Activated T-cell treated with anti-CD3 and anti-CD28 coated beads, Interleukin-2, amount 50 U/mL, for 72 hours (primary cell): ENCODE data around the gene BNIP5. TPM values are rescaled to one million over a fixed set of nuclear protein-coding genes. Genes with fewer than 3 reads are reported as not detected.
"Not testable (repeated sequence)": the region's sequence is repeated elsewhere in the genome, so short reads cannot be mapped to it uniquely, and the experiment has no call there.

Source experiments
- ATAC-seq, 2 donors: fragments of 150-1000 bp; cut with Tn5 transposase; replicated peaks in 1 of 2; 2 replicates each; pipeline ENCODE4 v1.10.0; 2021; ENCODE audit warnings: moderate library complexity in 2 of 2, mild to moderate bottlenecking in 1 of 2
- DNase-seq, 2 donors: peaks; one replicate each; pipeline ENCODE4 v3.0.0; 2021 to 2022; ENCODE audit warnings: mixed read lengths in 1 of 2
- H3K27ac Mint-ChIP-seq: one replicate; pipeline ENCODE4 v1.8.0; 2022; ENCODE audit warnings: mild to moderate bottlenecking, moderate library complexity, mixed read lengths
- H3K27me3 Mint-ChIP-seq: one replicate; pipeline ENCODE4 v1.8.0; 2022; ENCODE audit warnings: low read depth, mixed read lengths
- H3K36me3 Mint-ChIP-seq, 2 donors: one replicate each; pipeline ENCODE4 v1.8.0; 2022; ENCODE audit warnings: mixed read lengths in 2 of 2, mild to moderate bottlenecking in 1 of 2; ENCODE audit not compliant: insufficient read depth in 2 of 2
- H3K4me1 Mint-ChIP-seq: one replicate; pipeline ENCODE4 v1.8.0; 2022; ENCODE audit warnings: low read depth, mixed read lengths
- H3K4me3 Mint-ChIP-seq, 2 donors: one replicate each; pipeline ENCODE4 v1.8.0; 2022; ENCODE audit warnings: mild to moderate bottlenecking in 2 of 2, mixed read lengths in 2 of 2, moderate library complexity in 2 of 2
- H3K9me3 Mint-ChIP-seq, 2 donors: one replicate each; pipeline ENCODE4 v1.8.0; 2022; ENCODE audit warnings: mixed read lengths in 2 of 2
- total RNA-seq, 2 donors: library from RNA; stranded (reverse); gene quantifications; one replicate each; pipeline ENCODE4 v1.2.3, GENCODE V29; 2022

The BNIP5 gene
- total RNA-seq, 2 donors from 2014 or later = not detected

DNA sequence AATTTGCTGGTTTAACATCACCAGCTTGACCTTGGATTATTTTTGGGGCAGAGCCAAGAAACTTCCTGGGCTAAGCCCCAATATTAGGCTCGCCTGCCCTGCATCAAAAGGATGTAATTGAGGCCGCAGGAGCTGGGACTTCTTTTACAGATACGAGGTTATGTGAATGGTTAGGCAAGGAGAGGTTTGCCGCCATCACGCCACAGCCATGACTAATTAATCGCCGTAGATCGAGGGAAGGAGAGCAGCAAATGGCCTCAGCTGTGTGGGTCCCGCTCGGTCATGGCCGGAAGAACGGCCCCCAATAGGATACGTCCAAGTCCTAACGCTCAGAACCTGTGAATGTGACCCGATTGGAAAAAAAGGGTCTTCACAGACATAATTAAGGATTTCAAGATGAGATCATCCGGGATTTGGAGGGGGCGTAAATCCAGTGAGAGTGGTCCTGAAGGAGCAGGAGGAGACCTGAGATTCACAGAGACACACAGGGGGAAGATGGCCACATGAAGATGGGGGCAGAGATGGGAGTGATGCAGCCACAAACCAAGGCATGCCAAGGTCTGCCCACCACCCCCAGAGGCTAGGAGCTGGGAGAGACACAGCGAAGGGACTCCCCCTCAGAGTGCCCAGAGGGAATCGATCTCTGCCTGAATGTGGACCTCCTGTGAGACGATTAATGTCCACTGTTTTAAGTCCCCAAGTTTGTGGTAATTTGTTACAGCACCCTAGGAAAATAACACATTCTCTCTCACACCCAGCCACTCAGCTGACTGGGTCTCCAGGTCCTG, 10.0 kb upstream of the BNIP5 start:
- no peak overlapping the region for H3K4me3 Mint-ChIP-seq
- no peak for ATAC-seq

DNA sequence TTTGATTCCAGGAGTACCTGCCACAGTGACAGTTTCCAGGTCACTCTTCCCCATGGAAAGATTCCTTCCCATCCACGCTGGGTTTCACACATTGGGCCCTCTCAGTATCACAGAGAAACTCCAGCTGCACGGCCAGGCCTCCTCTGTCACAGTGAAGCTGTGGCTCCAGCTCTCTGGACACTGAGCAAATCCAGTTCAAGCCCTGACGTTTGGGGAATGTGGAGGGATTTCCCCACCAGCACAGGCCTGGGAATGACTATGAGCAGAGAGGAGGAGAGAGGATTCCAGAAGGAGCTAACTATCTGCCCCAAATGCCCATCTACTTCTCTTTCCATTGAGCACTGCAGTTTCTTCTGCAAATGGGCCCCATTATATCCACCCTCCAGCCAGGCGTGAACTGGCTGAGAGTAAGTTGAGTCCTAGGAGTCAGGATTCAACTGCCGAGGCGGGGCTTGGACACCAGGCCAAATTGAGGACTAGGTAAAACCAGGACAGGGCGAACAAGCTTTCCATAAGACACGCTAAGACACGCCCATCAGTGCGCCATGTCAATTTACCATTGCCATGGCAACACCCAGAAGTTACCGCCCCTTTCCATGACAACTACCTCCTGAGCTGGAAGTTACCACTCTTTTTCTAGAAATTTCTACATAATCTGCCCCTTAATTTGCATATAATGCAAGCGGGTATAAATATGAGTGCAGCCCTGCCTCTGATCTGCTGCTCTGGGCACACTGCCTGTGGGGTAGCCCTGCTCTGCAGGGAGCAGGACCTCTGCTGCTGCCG, 9.2 kb upstream of the BNIP5 start:
- peaks cover 2% of the 10 kb centered on the region for H3K27me3 Mint-ChIP-seq
- DNase-seq = no peak
- no peak overlapping the region for H3K4me3 Mint-ChIP-seq
- no peaks in the 10 kb centered on the region for H3K9me3 Mint-ChIP-seq
- peaks cover 2% of the 10 kb centered on the region for H3K4me1 Mint-ChIP-seq
- ATAC-seq = no peak
- H3K27ac Mint-ChIP-seq = no peak overlapping the region
- H3K36me3 Mint-ChIP-seq = no peaks in the 10 kb centered on the region

More for the DNA sequence above, 10.0 kb upstream of the BNIP5 start:
- Mint-ChIP-seq H3K27ac (no peak overlapping the region), H3K27me3 (no peaks in the 10 kb centered on the region), H3K36me3 (no peaks in the 10 kb centered on the region), H3K4me1 (no peaks in the 10 kb centered on the region), H3K9me3 (no peaks in the 10 kb centered on the region)
- DNase-seq = no peak

DNA sequence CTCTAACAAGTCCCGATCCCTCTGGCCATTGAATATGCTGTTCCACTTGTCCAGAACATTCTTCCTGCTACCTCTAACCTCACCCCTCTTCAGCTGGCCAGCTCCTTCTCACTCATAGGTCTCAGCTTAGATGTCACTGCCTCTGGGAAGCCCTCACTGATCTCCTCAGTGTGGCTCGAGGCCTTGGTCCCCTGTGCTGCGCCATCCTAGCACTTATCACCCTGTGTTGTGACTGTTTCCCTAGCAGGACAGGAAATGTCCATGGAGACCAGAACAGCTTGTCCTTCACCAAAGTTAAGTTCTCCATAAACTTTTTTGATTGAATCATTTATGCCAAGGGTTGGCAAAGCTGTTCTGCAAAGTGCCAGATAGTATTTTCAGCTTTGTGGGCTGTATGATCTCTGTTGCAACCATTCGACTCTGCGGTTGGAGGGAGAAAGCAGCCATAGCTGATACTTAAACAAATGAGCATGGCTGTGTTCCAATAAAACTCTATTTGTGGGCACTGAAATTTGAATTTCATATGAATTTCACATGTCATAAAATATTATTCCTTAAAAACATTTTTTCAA, 6.5 kb upstream of the BNIP5 start:
- Mint-ChIP-seq H3K4me3 (no peak overlapping the region), H3K9me3 (no peaks in the 10 kb centered on the region), H3K27ac (no peak overlapping the region), H3K4me1 (peaks cover 10% of the 10 kb centered on the region), H3K27me3 (peaks cover 14% of the 10 kb centered on the region), H3K36me3 (no peaks in the 10 kb centered on the region)
- no peak for DNase-seq
- no peak for ATAC-seq

DNA sequence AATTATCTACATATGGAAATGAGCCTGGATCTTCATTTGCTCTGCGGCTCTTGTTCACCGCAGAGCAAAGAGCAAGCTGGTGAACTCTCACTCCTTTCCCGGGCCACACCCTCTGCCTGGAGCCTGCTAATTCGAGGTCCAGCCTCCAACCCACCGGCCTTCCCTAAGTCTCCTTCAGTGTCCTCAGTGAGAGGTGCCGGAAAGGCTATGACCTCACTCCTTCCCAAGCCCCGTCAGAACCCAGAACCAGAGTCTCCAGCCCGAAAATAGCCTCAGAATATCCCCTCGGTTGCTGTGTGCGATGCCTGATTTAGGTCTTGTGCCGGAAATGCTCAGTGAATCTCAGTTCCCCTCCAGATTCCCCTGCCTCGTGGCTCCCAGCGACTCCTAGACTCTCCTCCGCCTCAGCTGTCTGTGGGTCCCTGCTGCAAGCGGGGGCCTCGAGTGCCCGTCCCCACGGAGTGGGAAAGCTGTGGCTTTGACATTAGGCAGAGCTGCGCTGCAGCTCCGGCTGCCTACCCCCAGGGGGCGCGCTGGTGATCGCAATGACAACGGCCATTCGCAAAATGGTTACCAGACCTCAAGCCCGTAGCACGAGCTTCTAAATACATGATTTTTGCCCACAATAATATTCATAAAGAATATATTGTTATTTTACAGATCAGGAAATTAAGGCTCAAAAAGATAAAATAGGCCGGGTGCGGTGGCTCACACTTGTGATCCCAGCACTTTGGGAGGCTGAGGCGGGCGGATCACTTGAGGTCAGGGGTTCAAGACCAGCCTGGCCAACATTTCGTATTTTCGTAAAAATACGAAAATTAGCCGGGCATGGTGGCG, 4.1 kb upstream of the BNIP5 start:
- H3K36me3 Mint-ChIP-seq = no peaks in the 10 kb centered on the region
- peak; percentile 77 to 87 for ATAC-seq
- no peaks in the 10 kb centered on the region for H3K9me3 Mint-ChIP-seq
- peaks cover 15% of the 10 kb centered on the region for H3K27me3 Mint-ChIP-seq
- H3K4me1 Mint-ChIP-seq = peaks cover 21% of the 10 kb centered on the region
- DNase-seq = peak; percentile 67 to 75
- H3K4me3 Mint-ChIP-seq = peak overlapping the region; percentile 10 to 75
- no peak overlapping the region for H3K27ac Mint-ChIP-seq

DNA sequence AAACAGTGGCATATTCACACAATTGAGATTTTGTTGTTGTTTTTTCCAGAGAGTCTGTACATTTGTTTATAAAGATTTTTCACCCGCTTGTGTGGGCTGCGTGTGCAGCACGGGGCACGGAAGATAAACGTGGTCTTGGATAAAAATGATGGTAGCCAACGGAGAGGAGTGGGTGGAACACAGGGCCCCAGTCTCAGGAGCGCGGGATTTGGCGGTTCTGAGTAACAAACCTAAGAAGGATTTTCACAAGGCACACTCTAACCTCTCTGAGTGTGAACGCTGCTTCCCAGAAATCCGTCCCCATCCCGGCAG, 3.6 kb upstream of the BNIP5 start:
- H3K4me3 Mint-ChIP-seq = no peak overlapping the region

DNA sequence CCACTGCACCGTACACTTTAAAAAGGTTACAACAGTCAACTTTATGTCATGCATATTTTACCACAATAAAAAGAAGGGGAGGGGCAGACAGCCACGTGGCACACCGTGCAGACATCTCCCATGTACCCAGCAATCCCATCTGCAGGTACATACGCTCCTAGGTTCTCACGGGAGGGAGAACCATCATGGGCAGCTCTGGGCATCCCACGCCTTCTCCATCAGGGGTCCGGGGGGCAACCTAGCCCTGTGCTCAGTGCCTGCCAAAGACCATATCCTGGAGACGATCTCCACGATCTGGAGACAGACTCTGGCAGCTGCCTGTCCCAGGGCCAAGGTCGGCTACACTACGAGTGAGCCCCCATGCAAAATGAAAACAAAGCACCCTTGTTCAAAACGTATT, 2.5 kb upstream of the BNIP5 start:
- Mint-ChIP-seq H3K27ac (no peak overlapping the region), H3K27me3 (peaks cover 31% of the 10 kb centered on the region), H3K4me3 (no peak overlapping the region), H3K4me1 (peaks cover 30% of the 10 kb centered on the region), H3K36me3 (no peaks in the 10 kb centered on the region), H3K9me3 (no peaks in the 10 kb centered on the region)
- no peak for ATAC-seq
- DNase-seq = no peak

More for the DNA sequence above, 3.6 kb upstream of the BNIP5 start:
- H3K27ac Mint-ChIP-seq = no peak overlapping the region
- no peaks in the 10 kb centered on the region for H3K36me3 Mint-ChIP-seq
- no peaks in the 10 kb centered on the region for H3K9me3 Mint-ChIP-seq
- peaks cover 27% of the 10 kb centered on the region for H3K4me1 Mint-ChIP-seq
- H3K27me3 Mint-ChIP-seq = peaks cover 20% of the 10 kb centered on the region
- ATAC-seq (no peak), DNase-seq (no peak)

DNA sequence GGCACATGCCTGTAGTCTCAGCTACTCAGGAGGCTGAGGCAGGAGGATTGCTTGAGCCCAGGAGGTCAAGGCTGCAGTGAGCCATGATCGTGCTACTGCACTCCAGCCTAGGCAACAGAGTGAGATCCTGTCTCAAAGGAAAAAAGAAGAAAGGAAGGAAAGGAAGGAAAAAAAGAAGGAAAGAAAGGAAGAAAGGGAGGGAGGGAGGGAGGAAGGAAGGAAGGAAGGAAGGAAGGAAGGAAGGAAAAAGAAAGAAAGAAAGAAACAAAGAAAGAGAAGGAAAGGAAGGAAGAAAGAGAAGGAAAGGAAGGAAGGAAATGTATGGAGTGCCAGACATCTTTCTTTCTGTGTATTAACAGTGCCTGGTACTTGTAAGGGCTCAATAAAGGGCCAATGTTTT, 1.5 kb upstream of the BNIP5 start:
- H3K36me3 Mint-ChIP-seq, H3K4me3 Mint-ChIP-seq, DNase-seq, H3K27ac Mint-ChIP-seq, ATAC-seq, H3K9me3 Mint-ChIP-seq: not testable (repeated sequence)
- Mint-ChIP-seq H3K27me3 (peaks cover 39% of the 10 kb centered on the region), H3K4me1 (peaks cover 30% of the 10 kb centered on the region)

DNA sequence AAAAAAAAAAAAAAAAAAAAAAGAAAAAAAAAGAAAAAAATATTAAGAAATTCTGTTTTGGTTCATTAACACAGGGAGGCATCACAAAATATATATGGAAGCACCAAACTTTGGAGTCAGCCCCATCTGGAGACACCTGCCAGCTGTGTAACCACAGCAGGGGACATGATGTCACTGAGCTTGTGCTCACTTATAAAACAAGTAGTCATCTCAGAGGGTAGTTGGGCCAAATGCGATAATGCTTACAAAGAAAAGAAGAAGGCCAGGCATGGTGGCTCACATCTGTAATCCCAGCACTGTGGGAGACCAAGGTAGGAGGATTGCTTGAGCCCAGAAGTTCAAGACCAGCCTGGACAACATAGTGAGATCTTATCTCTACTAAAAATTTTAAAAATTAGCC, 1.1 kb upstream of the BNIP5 start:
- ATAC-seq (no peak), DNase-seq (no peak)
- Mint-ChIP-seq H3K27me3 (peaks cover 43% of the 10 kb centered on the region), H3K9me3 (no peaks in the 10 kb centered on the region), H3K36me3 (no peaks in the 10 kb centered on the region), H3K4me1 (peaks cover 30% of the 10 kb centered on the region), H3K27ac (no peak overlapping the region), H3K4me3 (no peak overlapping the region)

DNA sequence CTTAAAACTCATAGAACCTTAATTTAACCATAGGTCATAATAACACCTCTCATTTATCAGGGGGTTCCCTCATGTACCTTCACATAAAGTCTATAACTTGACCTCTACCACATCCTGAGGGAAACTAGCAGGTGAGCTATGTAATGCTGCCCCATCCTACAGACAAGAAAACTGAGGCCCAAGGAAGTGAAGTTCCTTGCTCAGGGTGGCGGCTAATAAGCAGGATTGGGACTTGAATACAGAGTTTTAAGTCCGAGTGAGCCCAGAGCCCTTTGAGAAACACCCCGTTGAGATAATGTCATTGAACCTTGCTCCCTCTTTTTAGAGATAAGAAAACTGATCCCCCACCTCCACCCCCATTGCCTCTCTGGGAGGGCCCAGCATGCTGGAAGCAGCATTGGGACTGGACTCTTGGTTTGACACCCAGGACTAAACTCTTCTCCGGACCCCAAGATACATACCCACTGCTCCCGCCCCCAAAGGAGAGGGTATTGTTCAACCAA, 429 bp downstream of the BNIP5 start:
- Mint-ChIP-seq H3K9me3 (no peaks in the 10 kb centered on the region), H3K4me3 (no peak overlapping the region), H3K27ac (no peak overlapping the region), H3K27me3 (peaks cover 52% of the 10 kb centered on the region), H3K36me3 (no peaks in the 10 kb centered on the region), H3K4me1 (peaks cover 34% of the 10 kb centered on the region)
- ATAC-seq = no peak
- DNase-seq = no peak

DNA sequence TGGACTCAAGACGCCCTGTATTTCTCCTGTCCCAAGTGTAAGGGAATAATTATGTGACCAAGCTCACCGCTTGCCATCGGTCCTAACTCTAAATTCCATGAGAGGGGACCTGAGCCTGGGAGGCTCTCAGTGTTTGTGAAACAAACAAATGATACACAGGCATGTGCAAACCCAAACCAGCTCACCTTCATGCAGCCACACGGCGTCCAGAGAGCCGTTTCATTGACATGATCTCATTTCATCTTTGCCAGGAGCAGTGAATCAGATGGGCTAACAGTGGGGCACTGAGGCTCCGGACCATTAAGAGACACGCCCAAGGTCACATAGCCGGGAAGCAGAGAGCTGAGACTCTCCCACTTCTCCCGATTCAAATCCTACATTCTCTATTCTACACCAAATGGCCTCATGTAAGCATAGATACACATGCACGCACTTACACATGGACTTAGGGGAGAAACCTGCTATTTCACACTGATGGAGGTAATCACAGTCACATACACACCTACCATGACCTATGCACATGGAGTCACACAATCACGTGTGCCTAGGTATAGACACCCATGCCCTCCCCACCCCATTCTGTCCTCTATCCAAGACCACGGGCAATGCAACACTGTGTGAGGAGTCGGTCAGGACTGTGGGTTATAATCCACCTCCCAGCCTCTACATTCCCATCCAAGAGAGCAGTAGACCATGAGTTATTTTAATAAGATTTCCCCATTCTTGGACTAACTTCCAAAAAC, 1.1 kb downstream of the BNIP5 start:
- Mint-ChIP-seq H3K27me3 (peaks cover 48% of the 10 kb centered on the region), H3K36me3 (no peaks in the 10 kb centered on the region), H3K27ac (no peak overlapping the region), H3K9me3 (no peaks in the 10 kb centered on the region), H3K4me3 (no peak overlapping the region), H3K4me1 (peaks cover 29% of the 10 kb centered on the region)
- DNase-seq = no peak
- ATAC-seq = no peak

DNA sequence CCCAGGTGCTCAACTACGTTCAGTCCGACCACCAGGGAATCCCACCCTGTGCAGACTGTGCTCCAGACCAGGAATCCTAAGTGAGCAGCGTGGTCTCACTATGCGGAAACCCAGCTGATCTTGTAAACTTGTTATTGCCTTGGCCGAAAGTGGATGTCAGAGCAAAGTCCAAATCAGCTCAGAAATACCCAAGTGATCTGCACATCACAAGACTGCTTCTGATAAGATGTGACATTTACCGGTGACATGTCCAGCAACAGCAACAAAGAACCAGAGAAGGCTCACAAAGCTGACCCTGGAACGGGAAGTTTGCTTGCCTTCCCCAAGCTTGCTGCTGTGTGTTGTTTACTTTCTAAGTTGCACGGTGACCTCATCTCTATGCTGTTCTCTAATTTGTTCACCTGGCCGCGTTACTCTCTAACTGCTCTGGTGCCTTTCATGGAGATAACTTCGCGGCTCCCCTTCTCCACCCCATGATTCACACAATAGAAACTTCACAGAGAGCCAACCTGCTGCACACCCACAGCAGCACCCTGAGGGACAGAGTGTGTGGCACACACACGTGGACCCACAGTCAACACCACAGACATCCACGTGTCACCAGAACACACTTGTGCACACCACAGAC, 1.7 kb downstream of the BNIP5 start:
- no peak for DNase-seq
- no peaks in the 10 kb centered on the region for H3K36me3 Mint-ChIP-seq
- no peaks in the 10 kb centered on the region for H3K9me3 Mint-ChIP-seq
- H3K4me1 Mint-ChIP-seq = peaks cover 29% of the 10 kb centered on the region
- H3K4me3 Mint-ChIP-seq = no peak overlapping the region
- H3K27ac Mint-ChIP-seq = no peak overlapping the region
- H3K27me3 Mint-ChIP-seq = peaks cover 42% of the 10 kb centered on the region
- no peak for ATAC-seq
